Neuronal stem cell (in vitro differentiated cells): ENCODE measurements around the gene USP44.

ENCODE experiments used
- DNase-seq: peaks from one replicate; pipeline ENCODE4 v3.0.0-alpha.2; 2013; ENCODE audit warnings: low spot score
- H2AFZ ChIP-seq: one replicate; pipeline ENCODE4 v1.6.1; 2013; ENCODE audit warnings: mild to moderate bottlenecking, low read length, inconsistent platforms
- H2AK5ac ChIP-seq: 2 replicates; pipeline ENCODE4 v1.6.1; 2013; ENCODE audit warnings: low read depth, mild to moderate bottlenecking, inconsistent platforms, low read length, moderate library complexity, mixed read lengths
- H2BK120ac ChIP-seq: 2 replicates; pipeline ENCODE4 v1.6.1; 2013; ENCODE audit warnings: low read depth, mild to moderate bottlenecking, inconsistent platforms, low read length, moderate library complexity, mixed read lengths
- H2BK12ac ChIP-seq: one replicate; pipeline ENCODE4 v1.6.1; 2013; ENCODE audit warnings: low read length, inconsistent platforms
- H2BK15ac ChIP-seq: 2 replicates; pipeline ENCODE4 v1.6.1; 2013; ENCODE audit warnings: mild to moderate bottlenecking, low read length, inconsistent platforms, mixed read lengths
- H2BK5ac ChIP-seq: one replicate; pipeline ENCODE4 v1.6.1; 2013; ENCODE audit warnings: inconsistent platforms, mild to moderate bottlenecking, low read length, moderate library complexity
- H3K14ac ChIP-seq: one replicate; pipeline ENCODE4 v1.6.1; 2013; ENCODE audit warnings: low read length, inconsistent platforms
- H3K18ac ChIP-seq: 2 replicates; pipeline ENCODE4 v1.6.1; 2013; ENCODE audit warnings: low read length, inconsistent platforms
- H3K23ac ChIP-seq: 2 replicates; pipeline ENCODE4 v1.6.1; 2013; ENCODE audit warnings: low read depth, mild to moderate bottlenecking, mixed read lengths, low read length, inconsistent platforms; ENCODE audit not compliant: poor library complexity
- H3K27ac ChIP-seq: replicated peaks from 3 replicates; pipeline ENCODE4 v1.5.1; 2013; ENCODE audit warnings: low read length, inconsistent platforms
- H3K27me3 ChIP-seq, 3 experiments: 2 replicates each; pipeline ENCODE4 v1.6.1; 2013; ENCODE audit warnings: low read length in 3 of 3, mild to moderate bottlenecking in 2 of 3, inconsistent platforms in 1 of 3, low read depth in 1 of 3, mixed read lengths in 1 of 3, moderate library complexity in 1 of 3; ENCODE audit not compliant: control insufficient read depth in 3 of 3, insufficient read depth in 3 of 3
- H3K36me3 ChIP-seq, 2 donors: replicated peaks in 1 of 2; 2 replicates each; pipeline ENCODE4 v1.6.1; 2013; ENCODE audit warnings: low read length in 2 of 2; ENCODE audit not compliant: control insufficient read depth in 2 of 2, insufficient read depth in 2 of 2
- H3K4ac ChIP-seq: 2 replicates; pipeline ENCODE4 v1.6.1; 2013; ENCODE audit warnings: inconsistent platforms, mild to moderate bottlenecking, low read length, moderate library complexity
- H3K4me1 ChIP-seq, 2 donors: 1 replicate in 1 of 2; 2 replicates in 1 of 2; pipeline ENCODE4 v1.6.1; 2013; ENCODE audit warnings: low read length in 2 of 2, low read depth in 1 of 2; ENCODE audit not compliant: control insufficient read depth in 2 of 2, insufficient read depth in 1 of 2
- H3K4me2 ChIP-seq: one replicate; pipeline ENCODE4 v1.6.1; 2013; ENCODE audit warnings: mild to moderate bottlenecking, low read length, inconsistent platforms; ENCODE audit not compliant: insufficient read depth, poor library complexity, severe bottlenecking
- H3K4me3 ChIP-seq, 2 donors: 2 replicates each; pipeline ENCODE4 v1.5.1; 2013; ENCODE audit warnings: low read length in 2 of 2, mild to moderate bottlenecking in 2 of 2, inconsistent platforms in 1 of 2, moderate library complexity in 1 of 2
- H3K79me1 ChIP-seq: one replicate; pipeline ENCODE4 v1.6.1; 2013; ENCODE audit warnings: low read depth, mild to moderate bottlenecking, inconsistent platforms, low read length, moderate library complexity
- H3K9ac ChIP-seq: one replicate; pipeline ENCODE4 v1.6.1; 2013; ENCODE audit warnings: mild to moderate bottlenecking, low read depth, low read length, inconsistent platforms; ENCODE audit not compliant: poor library complexity
- H3K9me3 ChIP-seq, 2 donors: replicated peaks in 1 of 2; 2 replicates each; pipeline versions ENCODE3 to v1.6.1; 2013; ENCODE audit warnings: low read length in 2 of 2, mild to moderate bottlenecking in 2 of 2, inconsistent platforms in 1 of 2, low read depth in 1 of 2, mixed read lengths in 1 of 2, moderate library complexity in 1 of 2; ENCODE audit not compliant: control insufficient read depth in 2 of 2, insufficient read depth in 1 of 2
- H4K8ac ChIP-seq: one replicate; pipeline ENCODE4 v1.6.1; 2013; ENCODE audit warnings: low read depth, mild to moderate bottlenecking, inconsistent platforms, low read length, moderate library complexity
- H4K91ac ChIP-seq: one replicate; pipeline ENCODE4 v1.6.1; 2013; ENCODE audit warnings: low read length, low read depth, mild to moderate bottlenecking, inconsistent platforms; ENCODE audit not compliant: poor library complexity
- WGBS, 2 donors: extraction: QIAGEN DNeasy Blood & Tissue Kit; methylation state at CpG; one replicate each; pipeline ENCODE4 v1.1.7; 2013; ENCODE audit warnings: missing lambda C conversion rate in 2 of 2, mixed read lengths in 1 of 2; ENCODE audit not compliant: insufficient read length in 2 of 2, insufficient replicate concordance in 1 of 2; ENCODE audit errors: extremely low coverage in 2 of 2; 5-methylcytosine and 5-hydroxymethylcytosine counted together

USP44 gene

DNA sequence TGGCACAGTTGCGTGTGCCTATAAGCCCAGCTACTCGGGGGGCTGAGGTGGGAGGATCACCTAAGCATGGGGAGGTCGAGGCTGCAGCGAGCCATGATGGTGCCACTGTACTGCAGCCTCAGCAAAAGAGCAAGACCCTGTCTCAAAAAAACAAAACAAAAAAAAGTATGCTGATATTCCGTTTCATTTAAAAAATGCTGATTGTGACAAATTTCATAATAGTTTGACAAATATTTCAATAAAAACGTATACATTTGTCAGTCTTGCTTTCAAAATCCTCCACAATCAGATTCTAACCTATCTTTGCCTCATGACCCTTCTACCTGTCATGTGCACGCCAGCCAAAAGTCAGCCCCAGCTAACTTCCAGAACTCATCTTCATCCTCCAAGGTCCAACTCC, 9.8 kb downstream of the USP44 start:
- H2BK12ac ChIP-seq: no peak overlapping the region
- no peak overlapping the region for H2BK15ac ChIP-seq
- no CpG with 5 or more reads among the region's 7 CpGs for WGBS, 2 donors
- no peak overlapping the region for H2BK120ac ChIP-seq
- H3K9ac ChIP-seq: no peak overlapping the region
- no peak for DNase-seq
- peak overlapping the region; percentile 82 for H3K14ac ChIP-seq
- H3K9me3 ChIP-seq: no peaks in the 10 kb centered on the region
- H3K36me3 ChIP-seq: peaks cover 0 to 2% of the 10 kb centered on the region in 2 donors
- no peak overlapping the region for H2AFZ ChIP-seq
- no peak overlapping the region for H2BK5ac ChIP-seq
- H2AK5ac ChIP-seq: no peak overlapping the region
- peaks cover 4 to 10% of the 10 kb centered on the region in 2 donors for H3K4me1 ChIP-seq
- H4K91ac ChIP-seq: no peak overlapping the region
- H3K79me1 ChIP-seq: peaks cover 3% of the 10 kb centered on the region
- peaks cover 0 to 19% (median 0%) of the 10 kb centered on the region in 3 experiments for H3K27me3 ChIP-seq
- no peak overlapping the region for H4K8ac ChIP-seq
- H3K4me2 ChIP-seq: no peak overlapping the region
- H3K23ac ChIP-seq: no peak overlapping the region
- H3K4me3 ChIP-seq: no peak overlapping the region
- H3K18ac ChIP-seq: peak overlapping the region; percentile 27
- no peak overlapping the region for H3K27ac ChIP-seq
- H3K4ac ChIP-seq: no peak overlapping the region

DNA sequence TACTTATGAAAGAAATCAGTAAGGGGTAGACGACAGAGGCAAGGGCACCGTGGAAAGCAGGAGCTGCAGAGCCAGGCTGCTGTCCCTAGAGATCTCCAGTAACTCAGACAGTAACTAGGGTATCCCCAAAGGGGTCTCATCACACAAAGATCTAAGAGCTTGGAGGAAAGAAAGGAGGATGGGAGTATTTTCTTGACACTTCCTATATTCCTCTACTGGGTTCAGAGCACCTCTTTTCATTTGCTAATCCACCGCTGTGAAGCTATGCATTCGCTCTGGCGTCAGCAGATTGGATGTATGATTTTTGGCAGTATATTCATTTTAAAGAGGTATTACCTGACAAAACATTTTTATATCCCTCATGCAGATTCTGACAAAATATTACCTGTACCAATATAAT, 12.6 kb downstream of the USP44 start:
- Histone ChIP-seq H2BK12ac (no peak overlapping the region), H3K4ac (no peak overlapping the region), H3K27me3 (peaks cover 0 to 8% (median 0%) of the 10 kb centered on the region in 3 experiments), H4K8ac (no peak overlapping the region), H3K14ac (no peak overlapping the region), H2BK15ac (no peak overlapping the region), H3K4me1 (peaks cover 0 to 4% of the 10 kb centered on the region in 2 donors), H3K18ac (no peak overlapping the region), H3K79me1 (peaks cover 7% of the 10 kb centered on the region), H3K23ac (no peak overlapping the region), H2BK120ac (no peak overlapping the region), H2BK5ac (no peak overlapping the region), H4K91ac (no peak overlapping the region), H3K9me3 (no peaks in the 10 kb centered on the region), H2AK5ac (no peak overlapping the region), H3K4me2 (peak overlapping the region; percentile 18), H3K9ac (no peak overlapping the region), H2AFZ (no peak overlapping the region), H3K27ac (no peak overlapping the region), H3K36me3 (peaks cover 0 to 6% of the 10 kb centered on the region in 2 donors), H3K4me3 (no peak overlapping the region)
- no CpG with 5 or more reads among the region's 5 CpGs for WGBS, 2 donors
- no peak for DNase-seq

GRCh38 chr12:95538006-95538405, 13.3 kb downstream of the USP44 start:
- Histone ChIP-seq H3K79me1 (peaks cover 7% of the 10 kb centered on the region), H3K4ac (no peak overlapping the region), H3K4me1 (peaks cover 0 to 4% of the 10 kb centered on the region in 2 donors), H3K4me2 (no peak overlapping the region), H3K23ac (no peak overlapping the region), H3K14ac (no peak overlapping the region), H4K91ac (no peak overlapping the region), H2BK12ac (no peak overlapping the region), H2BK120ac (no peak overlapping the region), H2BK15ac (no peak overlapping the region), H3K9ac (no peak overlapping the region), H4K8ac (no peak overlapping the region), H3K36me3 (peaks cover 0 to 10% of the 10 kb centered on the region in 2 donors), H2AFZ (no peak overlapping the region), H3K27me3 (peaks cover 0 to 8% (median 0%) of the 10 kb centered on the region in 3 experiments), H3K27ac (no peak overlapping the region), H2BK5ac (no peak overlapping the region), H2AK5ac (no peak overlapping the region), H3K18ac (no peak overlapping the region), H3K9me3 (no peaks in the 10 kb centered on the region), H3K4me3 (no peak overlapping the region)
- DNase-seq: no peak
- WGBS, 2 donors: no CpG with 5 or more reads among the region's 4 CpGs

DNA sequence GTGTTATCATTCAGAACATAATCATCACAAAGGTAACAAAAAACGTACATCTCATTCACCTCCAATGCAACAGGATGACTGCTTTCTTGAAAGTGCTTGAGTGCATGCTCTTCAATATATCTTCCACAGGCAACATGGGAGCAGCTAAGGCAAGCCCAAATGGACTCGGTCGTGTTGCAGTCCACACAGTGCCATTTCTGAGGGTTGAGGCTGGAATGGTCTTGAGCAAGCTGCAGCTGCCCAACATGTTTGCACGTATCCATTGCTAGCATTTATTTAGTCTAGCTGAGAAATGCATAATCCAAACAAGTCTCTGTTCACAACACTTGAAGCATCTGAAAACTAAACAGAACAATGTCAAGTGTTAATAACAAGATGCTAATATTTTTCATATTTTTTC, 17.3 kb downstream of the USP44 start:
- Histone ChIP-seq H3K18ac (no peak overlapping the region), H3K36me3 (peaks cover 0 to 17% of the 10 kb centered on the region in 2 donors)
- WGBS, 2 donors: no CpG with 5 or more reads among the region's 4 CpGs

More for the DNA sequence above, 17.3 kb downstream of the USP44 start:
- Histone ChIP-seq H3K27ac (no peak overlapping the region), H2AK5ac (no peak overlapping the region), H3K4me2 (no peak overlapping the region), H2BK12ac (no peak overlapping the region), H3K23ac (no peak overlapping the region), H2AFZ (no peak overlapping the region), H3K4ac (no peak overlapping the region), H3K9me3 (no peaks in the 10 kb centered on the region), H4K8ac (no peak overlapping the region), H2BK120ac (no peak overlapping the region), H4K91ac (no peak overlapping the region), H2BK15ac (no peak overlapping the region), H3K4me1 (peaks cover 0 to 4% of the 10 kb centered on the region in 2 donors), H2BK5ac (no peak overlapping the region), H3K9ac (no peak overlapping the region), H3K79me1 (peaks cover 6% of the 10 kb centered on the region), H3K4me3 (no peak overlapping the region), H3K27me3 (peaks cover 0 to 8% (median 0%) of the 10 kb centered on the region in 3 experiments), H3K14ac (no peak overlapping the region)
- no peak for DNase-seq
